GM18951 (cell line): Measurements from ENCODE around the gene LARP4.

Experiments
- POLR2A ChIP-seq: IDR thresholded peaks from 4 replicates; pipeline ENCODE4 v1.6.1; 2011; ENCODE audit warnings: mild to moderate bottlenecking; ENCODE audit not compliant: insufficient read length, insufficient read depth; ENCODE audit errors: extremely low read depth
- in situ Hi-C: fragments of 300-500 bp; cut with MboI; formaldehyde crosslinking; loops from one replicate; pipeline ENCODE4 v1.12.0; 2022; ENCODE audit warnings: low sequenced_read_pairs, mixed read lengths, inconsistent platforms; ENCODE audit not compliant: unreplicated experiment

The LARP4 gene

DNA sequence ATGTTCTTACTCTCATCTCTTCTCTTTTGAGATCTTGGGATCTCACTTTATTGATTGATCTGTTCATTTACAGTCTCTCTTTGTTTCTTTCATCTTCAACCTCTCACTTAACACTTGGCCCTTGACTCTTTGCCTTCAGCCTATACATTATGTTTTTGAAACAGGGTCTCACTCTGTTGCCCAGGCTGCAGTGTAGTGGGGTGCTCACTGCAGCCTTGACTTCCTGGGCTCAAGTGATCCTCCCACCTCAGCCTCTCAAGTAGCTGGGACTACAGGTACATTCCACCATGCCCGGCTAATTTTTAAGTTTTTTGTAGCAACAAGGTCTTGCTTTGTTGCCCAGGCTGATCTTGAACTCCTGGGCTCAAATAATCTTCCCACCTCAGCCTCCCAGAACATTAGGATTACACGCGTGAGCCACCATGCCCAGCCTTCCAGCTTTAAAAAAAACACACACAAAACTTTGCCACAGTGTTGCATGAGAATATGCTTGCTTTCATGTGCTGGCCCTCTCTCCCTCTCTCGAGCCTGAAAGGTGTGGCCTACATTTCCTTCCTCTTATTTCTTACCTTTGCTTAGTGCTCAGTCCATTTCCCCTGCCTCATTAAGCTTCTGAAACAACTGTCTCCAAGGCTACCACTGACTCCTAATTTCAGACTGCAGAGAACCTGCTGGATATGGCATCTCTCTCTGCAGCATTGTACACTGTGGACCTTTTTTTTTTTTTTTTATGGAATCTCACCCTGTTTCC lies 114.0 kb downstream of the LARP4 start:
- in situ Hi-C loops = loop anchor here (25.0 kb wide), 1 partner anchor 498 kb away; no protein-coding TSS in a partner anchor
- no peak for TF ChIP-seq POLR2A

DNA sequence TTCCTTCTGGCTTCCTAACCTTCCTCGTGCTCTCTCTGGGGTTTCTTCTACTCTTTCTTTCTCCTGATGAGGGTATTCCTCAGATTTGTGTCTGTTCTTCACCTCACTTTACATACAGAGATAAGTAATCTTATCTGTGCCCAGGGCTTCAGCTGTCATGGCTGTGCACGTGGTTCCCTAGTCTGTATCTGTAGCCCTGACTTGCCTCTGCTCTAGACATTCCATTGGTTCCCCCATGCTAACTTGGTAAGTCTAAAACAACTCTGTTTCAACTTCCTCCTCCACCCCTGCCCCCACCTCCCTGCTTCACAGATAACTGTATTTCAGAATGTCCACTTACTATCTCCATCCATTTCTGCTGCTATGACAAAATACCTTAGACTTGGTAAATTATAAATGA lies 114.9 kb downstream of the LARP4 start:
- no peak for TF ChIP-seq POLR2A
- in situ Hi-C loops = loop anchor here (25.0 kb wide), 1 partner anchor 497 kb away; no protein-coding TSS in a partner anchor

DNA sequence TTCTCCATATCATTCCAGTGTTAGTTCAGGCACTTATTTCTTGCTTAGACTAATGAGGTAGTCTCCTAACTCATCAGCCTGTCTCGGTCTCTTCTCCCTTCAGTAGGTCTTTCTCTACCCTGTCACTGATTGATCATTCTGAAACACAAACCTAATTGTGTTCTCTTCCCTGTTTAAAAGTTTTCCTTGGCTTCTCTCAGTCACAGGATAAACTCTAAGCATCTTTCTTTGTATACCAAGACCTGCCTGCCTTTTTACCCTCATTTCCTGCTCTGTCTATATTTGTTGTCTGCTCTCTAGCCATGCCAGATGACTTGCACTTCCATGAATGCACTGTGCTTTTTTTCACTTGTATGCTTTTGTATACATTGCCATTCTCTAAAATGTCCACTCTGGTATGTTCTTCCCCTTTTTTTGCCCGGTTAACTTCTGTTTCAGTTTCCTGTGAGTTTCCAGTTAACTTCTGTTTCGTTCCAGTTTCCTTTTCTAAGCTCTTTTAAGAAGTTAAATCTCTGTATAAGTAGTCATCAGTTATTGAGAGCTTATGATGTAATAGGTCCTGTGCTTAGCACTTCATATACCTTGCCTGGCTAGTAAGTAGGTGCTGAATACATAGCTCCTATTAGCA lies 116.8 kb downstream of the LARP4 start:
- in situ Hi-C loops = loop anchor here (25.0 kb wide), 1 partner anchor 495 kb away; no protein-coding TSS in a partner anchor

DNA sequence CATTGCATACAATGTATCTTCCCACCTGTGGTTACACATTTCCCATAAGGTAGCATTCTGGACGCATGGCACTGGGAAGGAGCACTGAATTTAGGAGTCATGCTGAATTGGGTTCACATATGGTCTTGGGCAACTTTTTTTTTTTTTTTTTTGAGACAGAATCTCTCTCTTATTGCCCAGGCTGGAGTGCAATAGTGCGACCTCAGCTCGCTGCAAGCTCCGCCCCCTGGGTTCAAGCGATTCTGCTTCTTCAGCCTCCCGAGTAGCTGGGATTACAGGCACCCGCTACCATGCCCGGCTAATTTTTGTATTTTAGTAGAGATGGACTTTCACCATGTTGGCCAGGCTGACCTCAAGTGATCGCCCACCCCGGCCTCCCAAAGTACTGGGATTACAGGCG lies 117.4 kb downstream of the LARP4 start:
- no peak for TF ChIP-seq POLR2A
- in situ Hi-C loops = loop anchor here (25.0 kb wide), 1 partner anchor 494 kb away; no protein-coding TSS in a partner anchor

More for the DNA sequence above, 116.8 kb downstream of the LARP4 start:
- TF ChIP-seq POLR2A = no peak

DNA sequence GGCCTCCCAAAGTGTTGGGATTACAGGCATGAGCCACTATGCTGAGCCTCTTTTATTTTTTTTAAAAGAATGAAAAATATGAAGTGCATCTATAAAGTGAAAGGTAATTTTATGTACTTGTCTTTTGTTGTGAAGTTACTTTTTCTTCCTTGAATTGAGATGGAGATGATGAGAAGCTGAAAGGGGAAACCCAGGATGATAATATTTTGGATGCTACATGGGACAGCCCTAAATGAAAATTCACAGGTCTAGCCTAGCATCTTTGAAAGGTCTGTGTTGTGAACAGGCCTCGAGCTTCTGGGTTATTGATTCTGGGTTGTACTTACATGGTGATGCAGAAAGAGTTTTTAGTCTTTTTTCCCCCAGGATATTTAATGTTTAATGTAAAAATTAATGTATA lies 118.7 kb downstream of the LARP4 start:
- in situ Hi-C loops = loop anchor here (25.0 kb wide), 1 partner anchor 493 kb away; no protein-coding TSS in a partner anchor
- TF ChIP-seq POLR2A = no peak

DNA sequence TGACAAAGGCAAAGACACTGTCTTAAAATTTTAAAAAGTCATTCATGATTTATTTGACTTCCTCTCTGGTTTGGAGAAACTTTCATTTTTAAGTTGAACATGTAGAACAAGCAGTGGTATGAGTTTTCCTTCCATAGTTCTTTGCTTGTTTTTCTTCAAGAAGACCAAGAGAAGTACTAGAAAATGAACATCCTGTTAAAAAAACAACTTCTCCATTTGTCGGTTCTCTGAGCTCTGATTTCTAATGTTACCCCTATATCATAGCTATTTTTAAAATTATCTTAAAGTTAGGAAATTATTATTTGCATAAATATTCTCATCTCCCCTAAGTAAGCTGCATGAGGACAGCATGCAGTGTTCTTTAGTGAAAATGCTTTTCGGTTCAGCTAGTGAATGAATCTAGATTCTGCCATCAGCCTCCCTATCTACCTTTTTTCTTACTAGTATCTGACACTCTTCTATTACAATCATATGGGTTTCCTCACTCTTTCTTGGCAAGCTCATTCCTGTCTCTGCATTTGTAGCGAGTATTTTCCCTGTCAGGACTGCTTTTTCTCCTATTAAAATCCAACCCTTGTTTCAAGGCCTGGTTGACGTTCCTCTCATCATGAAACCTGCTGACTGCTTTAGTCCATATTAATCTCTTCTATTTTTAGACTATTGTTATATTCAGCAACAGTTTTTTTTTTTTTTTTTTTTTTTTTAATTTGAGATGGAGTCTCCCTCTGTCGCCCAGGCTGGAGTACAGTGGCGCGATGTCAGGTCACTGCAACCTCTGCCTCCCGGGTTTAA lies 119.9 kb downstream of the LARP4 start:
- TF ChIP-seq POLR2A = no peak
- in situ Hi-C loops = loop anchor here (25.0 kb wide), 1 partner anchor 492 kb away; no protein-coding TSS in a partner anchor

DNA sequence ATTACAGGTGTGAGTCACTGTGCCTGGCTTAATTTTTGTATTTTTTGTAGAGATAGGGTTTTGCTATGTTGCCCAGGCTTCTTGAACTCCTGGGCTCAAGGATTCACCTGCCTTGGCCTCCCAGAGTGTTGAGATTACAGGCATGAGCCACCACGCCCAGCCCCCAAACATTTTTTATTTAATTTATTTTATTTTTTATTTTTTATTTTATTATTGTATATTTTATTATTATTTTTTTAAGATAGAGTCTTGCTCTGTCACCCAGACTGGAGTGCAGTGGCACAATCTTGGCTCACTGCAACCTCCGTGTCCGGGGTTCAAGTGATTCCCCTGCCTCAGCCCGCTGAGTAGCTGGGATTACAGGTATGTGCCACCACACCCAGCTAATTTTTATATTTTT lies 121.1 kb downstream of the LARP4 start:
- in situ Hi-C loops = loop anchor here (25.0 kb wide), 1 partner anchor 491 kb away; no protein-coding TSS in a partner anchor

DNA sequence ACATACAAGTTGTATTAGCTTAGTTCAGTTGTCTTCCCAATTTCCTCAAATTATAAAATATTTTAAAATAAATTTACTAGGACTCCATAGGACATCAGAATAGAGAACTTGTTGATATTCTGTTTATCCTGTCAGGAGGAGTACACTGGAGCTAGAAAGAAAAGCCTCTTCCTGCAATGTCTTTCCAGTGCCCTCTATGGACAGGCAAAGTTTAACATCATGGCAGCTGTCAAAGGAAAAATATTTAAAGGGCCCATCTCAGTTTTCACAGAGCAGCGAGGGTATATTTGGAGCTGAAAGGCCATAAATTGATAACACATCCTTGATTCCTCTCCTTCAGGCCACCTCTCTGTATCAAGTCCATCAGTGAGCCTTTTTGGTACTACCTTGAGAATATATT lies 123.1 kb downstream of the LARP4 start:
- in situ Hi-C loops = loop anchor here (25.0 kb wide), 1 partner anchor 489 kb away; no protein-coding TSS in a partner anchor
- TF ChIP-seq POLR2A = no peak

DNA sequence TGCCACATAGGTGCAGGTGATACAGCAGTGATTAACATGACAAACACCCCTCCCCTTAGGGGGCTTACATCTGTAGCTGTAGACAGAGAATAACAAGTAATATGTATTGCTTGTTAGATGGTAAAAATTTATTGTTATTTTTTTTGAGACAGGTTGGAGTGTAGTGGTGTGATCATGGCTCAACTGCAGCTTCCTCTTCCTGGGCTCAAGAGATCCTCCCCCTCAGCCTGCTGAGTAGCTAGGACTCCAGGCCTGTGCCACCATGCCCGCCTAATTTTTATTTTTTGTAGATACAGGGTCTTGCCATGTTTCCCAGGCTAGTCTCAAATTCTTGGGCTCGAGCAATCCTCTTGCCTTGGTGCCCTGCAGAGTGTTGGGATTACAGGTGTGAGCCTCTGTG lies 123.9 kb downstream of the LARP4 start:
- TF ChIP-seq POLR2A = no peak
- in situ Hi-C loops = loop anchor here (25.0 kb wide), 1 partner anchor 488 kb away; no protein-coding TSS in a partner anchor

DNA sequence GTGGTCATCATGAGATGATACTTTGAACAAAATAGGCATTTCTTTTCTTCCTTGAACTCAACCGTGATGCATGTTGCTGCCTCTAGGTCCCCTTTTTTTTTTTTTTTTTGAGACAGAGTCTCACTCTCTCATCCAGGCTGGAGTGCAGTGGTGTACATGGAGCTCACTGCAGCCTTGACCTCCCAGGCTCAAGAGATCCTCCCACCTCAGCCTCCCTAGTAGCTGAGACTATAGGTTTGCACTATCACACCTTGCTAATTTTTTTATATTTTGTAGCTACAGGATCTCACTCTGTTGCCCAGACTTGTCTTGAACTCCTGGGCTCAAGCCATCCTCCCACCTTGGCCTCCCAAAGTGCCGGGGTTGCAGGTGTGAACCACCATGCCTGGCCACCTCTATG lies 124.7 kb downstream of the LARP4 start:
- in situ Hi-C loops = no loop called here
- TF ChIP-seq POLR2A = no peak

DNA sequence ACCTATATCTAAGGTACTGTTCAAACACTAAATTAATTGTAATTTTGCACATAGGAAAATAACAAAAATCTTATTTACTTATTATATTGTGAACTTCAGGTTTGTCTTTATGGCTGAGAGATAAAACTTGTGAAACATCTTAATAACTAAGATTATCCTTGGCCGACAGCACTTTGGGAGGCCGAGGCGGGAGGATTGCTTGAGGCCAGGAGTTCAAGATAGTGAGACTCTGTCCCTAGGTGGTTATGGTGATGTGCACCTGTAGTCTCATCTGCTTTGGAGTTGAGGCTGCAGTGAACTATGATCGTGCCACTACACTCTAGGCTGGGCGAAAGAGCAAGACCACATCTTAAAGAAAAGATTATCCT lies 126.7 kb downstream of the LARP4 start:
- no peak for TF ChIP-seq POLR2A
- in situ Hi-C loops = no loop called here

DNA sequence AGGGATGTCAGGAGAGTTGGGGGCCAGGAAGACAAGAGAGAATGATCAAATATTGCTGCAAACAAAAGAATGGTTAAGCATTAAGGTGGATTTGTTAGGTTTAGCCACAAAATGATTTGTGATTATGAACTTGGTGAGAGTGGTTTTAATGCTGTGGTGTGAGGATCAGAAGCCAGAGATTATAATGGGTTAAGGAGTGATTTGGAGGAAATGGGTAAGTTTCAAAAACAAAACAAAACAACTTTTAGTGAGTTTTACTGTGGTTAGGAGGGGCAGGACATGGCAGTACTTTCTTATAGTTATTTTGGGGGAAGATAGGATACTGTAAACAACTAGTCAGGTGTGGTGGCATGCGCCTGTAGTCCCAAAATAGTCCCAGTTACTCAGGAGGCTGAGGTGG lies 128.1 kb downstream of the LARP4 start:
- in situ Hi-C loops = no loop called here
- no peak for TF ChIP-seq POLR2A

DNA sequence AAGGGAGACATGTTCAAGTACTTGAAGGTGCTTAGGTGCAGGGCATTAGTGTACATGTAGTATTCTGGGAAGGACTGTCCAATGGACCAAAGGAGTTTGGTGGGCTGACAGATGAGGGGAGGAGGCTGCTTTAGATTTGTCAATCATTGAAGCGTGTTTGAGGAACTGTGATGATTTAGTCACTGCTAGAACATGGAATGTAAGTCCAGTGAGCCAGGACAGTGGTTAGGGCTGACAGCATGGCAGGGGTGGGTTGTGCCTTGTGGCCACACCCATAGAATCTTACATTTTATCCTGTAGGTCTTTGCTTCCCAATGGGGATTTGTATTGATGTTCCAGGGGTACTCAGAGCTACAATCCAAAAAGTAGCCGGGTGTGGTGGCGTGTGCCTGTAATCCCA lies 128.7 kb downstream of the LARP4 start:
- TF ChIP-seq POLR2A = no peak
- in situ Hi-C loops = no loop called here
